ENCODE measurements around the gene OPHN1.

OPHN1 gene

DNA sequence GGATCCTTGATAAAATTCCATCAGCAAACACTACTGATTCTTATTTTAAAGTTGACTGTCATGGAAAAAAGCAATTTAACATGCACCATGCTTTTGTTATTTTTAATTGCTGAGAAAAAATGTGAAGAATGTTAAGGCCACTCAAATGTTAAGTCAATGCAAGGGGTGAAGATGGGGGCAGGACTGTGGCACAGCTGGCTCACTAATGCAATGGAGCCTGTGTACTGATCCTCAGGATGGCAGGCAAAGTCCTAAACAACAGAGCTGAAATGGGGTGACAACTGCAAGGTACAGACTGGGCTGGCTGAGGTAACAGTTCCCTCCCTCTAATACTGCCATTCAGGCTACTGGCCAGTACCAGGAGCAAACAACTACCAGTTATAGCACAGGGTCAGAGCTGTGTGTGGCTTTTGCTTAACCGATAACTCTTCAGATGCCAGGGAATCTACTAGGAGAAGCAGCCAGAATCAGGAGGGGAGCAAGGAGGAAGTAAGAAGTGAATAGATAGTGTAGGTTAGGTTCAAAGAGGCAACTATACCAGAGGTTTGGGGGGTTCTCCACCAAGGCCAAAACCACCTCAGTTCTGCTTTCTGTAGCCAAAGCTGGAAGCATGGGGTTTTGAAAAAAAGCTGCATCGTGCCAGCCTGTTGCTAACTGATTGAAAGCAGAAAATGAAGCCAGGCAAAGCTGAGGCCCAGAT is 372.6 kb downstream of the OPHN1 start:
- DNase-seq (ENCODE audit: low read depth) = no peak

DNA sequence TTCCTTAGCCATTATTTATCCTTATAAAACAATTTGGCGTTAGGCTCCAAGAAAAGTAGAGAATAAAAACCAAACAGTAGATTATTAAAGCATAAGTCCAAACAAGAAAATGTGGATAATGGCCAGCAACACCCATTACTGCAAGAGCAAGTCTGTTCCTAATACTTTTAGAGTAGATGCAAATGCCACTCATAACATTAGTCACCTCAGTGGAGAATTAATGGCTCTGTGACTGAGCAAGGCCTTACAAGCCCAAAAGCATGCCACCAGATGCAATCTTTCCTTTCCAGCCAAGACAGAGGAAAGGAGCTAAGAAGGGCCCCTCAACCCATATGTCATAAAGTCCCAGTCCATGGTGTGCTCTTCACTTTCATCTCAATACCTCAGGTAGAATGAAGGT is 373.8 kb downstream of the OPHN1 start:
- no peak for DNase-seq (ENCODE audit: low read depth)

GRCh38 chrX:68049466-68049865 is 383.8 kb downstream of the OPHN1 start:
- no peak for DNase-seq (ENCODE audit: low read depth)

DNA sequence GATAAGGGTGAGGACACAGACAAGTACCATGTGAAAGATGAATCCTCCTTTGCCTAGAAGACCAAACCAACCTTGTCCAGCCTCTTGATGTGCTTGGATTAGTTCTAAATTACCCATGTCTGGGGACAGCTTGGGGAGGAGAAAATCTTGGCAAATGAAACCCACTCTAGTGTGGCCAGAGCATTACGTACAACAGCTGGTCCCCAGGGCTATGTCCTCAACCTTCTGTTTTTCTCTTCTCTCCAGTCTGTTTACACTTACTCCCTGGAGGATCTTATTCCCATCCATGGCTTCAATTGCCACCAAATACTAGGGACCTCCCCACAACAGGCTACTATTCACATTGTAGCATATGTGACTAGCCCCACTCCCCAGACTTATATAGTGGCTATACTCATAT is 384.5 kb downstream of the OPHN1 start:
- DNase-seq (ENCODE audit: low read depth) = no peak

DNA sequence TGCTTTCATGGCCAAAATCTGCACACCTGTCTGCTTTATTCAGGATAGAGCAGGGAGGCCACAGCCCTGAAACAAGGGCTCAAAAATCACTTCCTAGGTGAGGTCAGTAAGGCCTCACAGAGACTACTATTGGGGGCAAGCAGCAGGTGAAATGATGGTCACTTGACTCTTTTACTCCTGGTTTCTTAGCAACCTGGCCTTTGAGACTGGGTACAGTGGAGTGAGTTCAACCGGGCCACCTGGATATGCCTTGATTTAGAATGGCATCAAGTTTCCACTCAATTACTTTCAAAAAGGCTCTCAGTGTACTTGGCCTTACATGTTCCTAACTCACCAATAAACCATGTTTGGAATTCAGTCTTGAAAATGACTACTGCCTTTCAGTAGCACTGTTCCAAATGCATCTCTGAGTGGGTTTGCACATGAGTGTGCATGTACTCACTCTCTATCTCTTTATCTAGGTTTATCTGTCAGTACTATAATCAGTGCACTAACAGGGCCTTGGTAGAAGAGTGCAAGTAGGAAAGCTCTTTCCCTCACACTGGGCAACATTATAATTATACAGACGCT is 388.2 kb downstream of the OPHN1 start:
- no peak for DNase-seq (ENCODE audit: low read depth)

GRCh38 chrX:68043713-68044438 is 389.4 kb downstream of the OPHN1 start:
- no peak for DNase-seq (ENCODE audit: low read depth)

DNA sequence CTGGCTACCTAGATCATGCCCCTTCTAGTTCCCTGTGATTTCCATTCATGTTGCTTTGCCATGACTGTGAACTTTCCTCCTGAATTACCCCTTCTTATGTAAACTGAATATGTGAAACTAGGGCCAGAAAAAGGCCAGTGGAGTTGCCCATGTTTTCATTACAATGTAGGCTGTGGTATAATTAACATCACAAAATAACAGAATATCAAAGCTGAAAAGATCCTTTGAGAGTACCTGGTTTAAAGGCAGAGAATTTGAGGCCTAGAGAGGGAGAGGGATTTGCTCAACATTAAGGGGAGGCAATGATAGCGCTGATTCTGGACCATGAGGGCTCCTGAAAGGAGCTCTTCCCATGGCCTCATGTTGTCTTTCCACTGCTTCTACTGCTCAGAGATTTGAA is 392.2 kb downstream of the OPHN1 start:
- DNase-seq (ENCODE audit: low read depth) = no peak

DNA sequence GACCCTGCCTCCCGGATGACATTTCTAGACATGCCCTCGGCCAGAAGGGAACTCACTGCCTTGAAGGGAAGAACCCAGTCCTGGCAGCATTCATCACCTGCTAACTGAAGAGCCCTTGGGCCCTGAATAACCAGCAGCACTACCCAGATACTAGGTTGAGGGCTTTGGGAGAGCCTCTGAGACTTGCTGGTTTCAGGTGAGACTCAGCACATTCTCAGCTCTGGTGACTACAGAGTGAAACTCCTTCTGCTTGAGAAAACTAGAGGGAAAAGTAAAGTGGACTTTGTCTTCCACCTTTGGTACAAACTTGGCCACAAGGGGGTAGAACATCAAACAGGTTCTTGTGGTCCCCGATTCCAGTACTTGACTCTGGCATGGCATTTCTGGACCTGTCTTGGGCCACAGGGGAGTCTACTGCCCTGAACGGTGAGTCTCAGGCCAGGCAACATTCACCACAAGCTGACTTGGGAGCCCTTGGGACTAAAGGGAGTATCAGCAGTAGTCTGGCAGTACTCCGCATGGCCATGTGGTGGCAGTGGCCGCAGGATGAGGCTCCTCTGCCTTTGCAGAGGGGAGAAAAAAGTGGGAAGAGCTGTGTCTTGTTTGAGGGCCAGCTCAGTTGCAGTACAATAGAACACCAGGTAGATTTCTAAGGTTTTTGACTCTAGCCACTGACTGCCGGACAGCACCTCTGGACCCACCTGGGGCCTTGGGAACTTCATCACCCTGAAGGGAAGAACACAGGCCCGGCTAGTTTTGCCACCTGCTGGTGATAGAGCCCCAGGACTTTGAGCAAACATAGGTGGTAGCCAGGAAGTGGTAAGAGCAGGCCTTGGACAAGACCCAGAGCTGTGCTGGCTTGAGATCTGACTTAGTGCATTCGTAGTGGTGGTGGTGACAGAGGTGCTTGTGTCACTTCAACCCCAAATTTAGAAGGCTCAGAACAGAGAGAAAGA is 414.8 kb downstream of the OPHN1 start:
- no peak for DNase-seq (ENCODE audit: low read depth)

GRCh38 chrX:67998540-67998939 is 434.8 kb downstream of the OPHN1 start:
- no peak for DNase-seq (ENCODE audit: low read depth)
